DMS79 treated with DMSO at 0.1 percent for 48 hours (cell line): ENCODE data around the gene ELF5.

Experiments used
- DNase-seq: peaks from one replicate; lab custom pipeline; 2025; lab: John Stamatoyannopoulos, UW

ELF5 gene

DNA sequence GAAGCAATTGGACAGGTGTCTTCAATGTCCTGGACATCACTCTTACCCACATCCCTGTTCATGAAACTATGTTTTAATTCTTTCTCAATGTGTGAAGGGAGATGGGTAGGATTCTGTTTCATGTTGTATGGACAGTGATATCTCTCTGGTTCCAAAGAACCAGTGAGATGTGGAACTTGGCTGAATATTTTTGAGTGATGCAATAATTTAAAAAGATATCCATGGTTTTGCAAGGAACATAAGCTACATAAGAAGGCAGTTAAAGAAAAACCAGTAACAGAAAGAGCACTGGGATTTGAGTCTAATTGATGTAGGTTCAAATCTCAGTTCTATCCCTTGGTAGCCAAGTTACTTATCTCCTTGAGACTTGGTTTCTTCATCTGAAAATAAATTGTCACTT, 7.7 kb upstream of the ELF5 start:
- no peak for DNase-seq

DNA sequence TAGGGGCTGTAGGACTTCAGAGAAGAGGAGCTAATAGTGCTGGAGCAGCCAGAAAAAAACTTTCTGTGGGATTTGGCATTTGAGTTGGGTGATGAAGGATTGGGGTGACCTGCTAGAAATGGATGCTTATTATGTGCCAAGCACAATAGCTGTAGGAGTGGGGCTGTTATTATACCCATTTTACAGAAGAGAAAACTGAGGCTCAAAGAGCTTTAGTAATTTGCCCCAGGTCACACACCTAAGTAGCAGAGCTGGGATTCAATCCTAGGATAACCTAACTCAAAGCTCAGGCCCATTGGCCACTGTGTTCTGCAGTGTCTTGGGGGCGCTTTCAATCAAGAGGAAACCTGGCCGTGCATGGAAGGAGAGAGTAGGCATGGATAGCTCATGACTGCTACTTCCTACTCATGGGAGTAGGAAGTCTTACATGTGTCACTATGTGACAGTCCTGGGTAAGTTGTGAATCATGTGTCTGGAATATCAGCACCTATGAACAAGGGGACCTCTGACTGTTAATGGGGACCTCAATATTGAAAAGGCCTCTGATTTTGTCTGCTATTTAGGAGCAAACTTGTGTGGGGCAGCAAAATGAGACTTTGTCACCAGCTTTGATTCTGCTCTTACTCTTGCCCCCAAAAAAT, 6.1 kb upstream of the ELF5 start:
- no peak for DNase-seq

DNA sequence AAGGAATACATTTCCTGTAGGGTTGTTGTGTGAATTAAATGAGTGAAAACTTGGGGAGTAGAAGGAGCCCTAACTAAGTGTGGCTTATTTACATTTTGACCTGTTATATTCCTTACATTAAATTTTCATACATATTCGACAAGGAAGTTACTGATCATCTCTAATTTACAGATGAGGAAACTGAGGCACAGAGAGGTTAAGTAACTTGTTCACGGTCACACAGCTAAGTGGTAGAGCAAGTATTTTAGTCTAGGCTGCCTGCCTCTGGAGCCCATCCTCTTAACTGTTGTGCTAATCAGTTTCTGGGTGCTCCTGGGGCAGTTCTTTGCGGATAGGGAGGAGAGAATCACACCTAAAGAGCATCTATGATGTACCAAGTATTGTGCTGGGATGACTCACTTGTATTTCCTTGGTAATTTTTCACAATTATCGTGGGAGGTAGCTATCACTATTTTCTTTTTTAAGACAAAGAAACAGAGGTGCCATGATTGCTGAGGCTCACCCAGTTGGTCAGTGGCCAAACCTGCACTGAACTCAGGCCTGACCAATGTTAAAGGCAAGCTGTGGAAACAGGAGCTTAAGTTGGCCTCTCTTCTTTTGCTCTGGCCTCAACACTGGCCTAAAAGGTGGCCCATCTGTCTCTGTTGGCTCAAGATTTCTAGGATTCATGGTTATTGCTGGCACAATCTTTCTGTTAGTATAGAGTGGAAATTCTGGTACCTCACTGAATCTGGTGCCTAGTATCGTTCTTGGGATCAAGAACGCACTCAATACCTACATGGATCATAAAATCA, 2.9 kb upstream of the ELF5 start:
- no peak for DNase-seq

GRCh38 chr11:34514597-34514996, 1.0 kb upstream of the ELF5 start:
- no peak for DNase-seq

DNA sequence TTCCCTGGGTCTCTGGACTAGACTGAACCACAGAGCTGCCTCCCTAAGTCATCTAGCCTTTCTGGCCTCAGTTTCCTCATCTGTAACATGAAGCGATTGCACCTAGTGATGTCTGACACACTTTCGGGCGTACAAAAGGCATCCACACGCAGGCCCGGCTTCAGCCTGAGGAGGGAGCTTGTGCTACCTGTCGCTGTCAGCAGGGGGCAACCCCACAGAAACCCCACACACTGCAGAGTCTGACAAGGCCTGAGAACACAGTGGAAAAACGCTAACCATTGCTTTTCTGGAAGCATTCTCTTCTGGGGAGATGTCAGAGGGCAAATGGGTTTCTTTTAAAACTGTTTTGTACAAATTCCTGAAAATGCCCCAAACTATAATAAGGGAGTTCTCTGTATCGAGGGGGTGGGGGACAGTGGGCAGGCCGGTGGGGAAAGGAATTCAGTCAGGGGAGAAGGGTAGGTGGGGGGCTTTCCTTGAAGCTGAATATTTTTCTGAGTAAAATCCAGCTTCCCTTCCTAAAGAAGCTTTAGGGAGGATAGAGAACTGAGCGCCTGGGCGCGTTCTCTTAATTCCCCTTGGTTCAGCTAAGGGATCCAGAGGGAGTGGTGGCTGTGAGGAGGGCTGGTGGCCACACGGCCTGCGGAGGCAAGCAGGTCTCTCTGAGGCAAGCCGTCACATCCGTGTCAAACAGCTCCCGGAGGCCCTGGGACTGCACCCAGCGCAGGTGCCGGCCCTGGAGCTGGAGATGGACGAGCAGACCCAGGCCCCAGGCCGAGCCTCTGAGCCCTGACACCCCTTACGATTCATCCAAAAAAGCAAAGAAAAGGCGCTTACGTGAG, 533 bp downstream of the ELF5 start:
- no peak for DNase-seq

- no peak for DNase-seq
These were observed 2.9 kb downstream of the ELF5 start for GRCh38 chr11:34510673-34511072.

- DNase-seq: no peak
These were observed 3.4 kb downstream of the ELF5 start for GRCh38 chr11:34510218-34510617.

GRCh38 chr11:34509336-34509876, 4.2 kb downstream of the ELF5 start:
- no peak for DNase-seq

DNA sequence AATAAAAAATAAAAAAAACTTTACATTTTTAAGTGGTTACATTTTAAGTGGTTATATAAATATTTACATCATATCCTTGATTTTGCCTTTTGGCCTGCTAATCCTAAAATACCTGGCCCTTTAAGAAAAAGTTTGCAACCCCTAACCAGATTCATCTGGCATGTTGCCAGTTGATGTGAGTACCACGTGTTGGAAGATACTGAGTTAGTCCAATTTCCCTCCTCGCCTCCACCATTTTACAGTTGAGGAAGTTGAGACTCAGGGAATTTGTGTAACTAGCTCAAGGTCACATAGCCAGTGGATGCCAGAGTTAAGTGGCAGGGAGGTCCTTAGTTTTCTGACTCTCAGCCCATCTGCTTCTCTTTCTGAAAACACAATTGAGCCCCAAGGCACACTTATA, 5.1 kb downstream of the ELF5 start:
- no peak for DNase-seq

GRCh38 chr11:34507610-34508009, 6.0 kb downstream of the ELF5 start:
- DNase-seq: no peak

DNA sequence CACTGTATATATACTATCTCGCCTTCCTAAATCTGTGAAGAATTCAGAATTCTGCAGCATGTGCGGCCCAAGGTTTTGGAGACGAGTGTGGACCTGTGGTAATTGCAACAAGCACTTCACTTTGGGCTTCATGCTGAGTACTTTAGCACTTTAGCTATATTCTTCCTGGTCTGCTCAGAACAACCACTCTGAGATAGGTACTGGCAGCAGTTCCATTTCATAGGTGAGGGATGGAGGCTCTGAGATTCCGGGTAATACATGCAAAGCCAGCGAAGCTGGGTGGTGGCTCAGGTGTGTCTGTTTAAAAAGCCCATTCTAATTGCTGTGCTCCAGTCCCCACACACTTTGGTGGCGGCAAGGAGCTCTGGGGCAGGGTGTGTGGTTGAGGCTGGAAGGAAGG, 6.4 kb downstream of the ELF5 start:
- no peak for DNase-seq

DNA sequence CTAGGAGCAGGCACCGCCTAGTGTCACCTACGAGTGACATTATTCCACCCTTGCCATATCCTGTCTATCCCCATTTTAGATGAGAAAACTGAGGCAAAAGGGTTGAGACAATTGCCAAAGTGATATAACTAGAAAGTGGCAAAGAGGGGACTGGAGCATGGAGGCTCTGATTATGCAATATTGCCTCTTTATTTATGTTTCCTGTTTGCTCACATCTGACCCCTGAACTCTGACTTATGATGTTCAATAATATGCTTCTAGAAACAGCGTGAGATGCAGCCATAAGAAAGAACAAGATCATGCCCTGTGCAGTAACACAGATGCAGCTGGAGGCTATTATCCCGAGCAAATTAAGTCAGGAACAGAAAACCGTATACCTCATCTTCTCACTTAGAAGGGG, 7.7 kb downstream of the ELF5 start:
- DNase-seq: no peak

DNA sequence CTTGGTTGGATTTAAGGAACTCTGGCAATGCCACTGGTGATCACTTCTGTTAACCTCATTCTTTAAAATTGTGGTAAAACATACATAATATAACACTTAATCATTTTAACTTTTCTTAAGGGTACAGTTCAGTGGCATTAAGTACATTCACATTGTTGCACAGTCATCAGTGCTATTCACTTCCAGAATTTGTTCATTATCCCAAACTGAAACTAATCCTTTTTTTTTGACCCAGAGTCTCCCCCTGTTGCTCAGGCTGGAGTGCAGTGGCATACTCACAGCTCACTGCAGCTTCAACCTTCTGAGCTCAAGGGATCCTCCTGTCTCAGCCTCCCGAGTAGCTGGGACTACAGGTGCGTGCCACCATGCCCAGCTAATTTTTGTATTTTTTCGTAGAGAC, 10.6 kb downstream of the ELF5 start:
- no peak for DNase-seq

DNA sequence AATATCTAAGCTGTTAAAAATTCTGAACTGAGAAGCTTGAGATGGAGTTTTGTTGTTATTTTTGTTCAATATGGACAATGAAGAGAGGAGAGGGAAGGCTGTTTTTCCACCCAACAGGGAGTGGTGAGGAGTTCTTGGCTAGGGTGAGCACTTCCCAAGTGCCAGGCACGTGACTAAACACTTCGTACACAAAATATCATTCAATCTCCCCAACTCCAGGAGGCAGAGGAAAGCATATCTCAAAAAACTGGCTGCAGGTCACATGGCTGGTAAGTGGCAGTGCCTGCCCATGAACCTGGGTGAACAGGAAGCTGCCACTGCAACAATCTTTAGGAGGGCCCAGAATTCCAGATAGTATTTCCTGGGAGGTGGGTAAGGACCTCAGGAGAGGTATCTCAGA, 11.6 kb downstream of the ELF5 start:
- peak; percentile 73 for DNase-seq

- DNase-seq: peak; percentile 73
These were observed 12.1 kb downstream of the ELF5 start for GRCh38 chr11:34501500-34501899.

GRCh38 chr11:34499719-34500500, 13.7 kb downstream of the ELF5 start:
- DNase-seq: no peak

- DNase-seq: peak; percentile 41
These were observed 17.7 kb downstream of the ELF5 start for GRCh38 chr11:34495724-34496377.

DNA sequence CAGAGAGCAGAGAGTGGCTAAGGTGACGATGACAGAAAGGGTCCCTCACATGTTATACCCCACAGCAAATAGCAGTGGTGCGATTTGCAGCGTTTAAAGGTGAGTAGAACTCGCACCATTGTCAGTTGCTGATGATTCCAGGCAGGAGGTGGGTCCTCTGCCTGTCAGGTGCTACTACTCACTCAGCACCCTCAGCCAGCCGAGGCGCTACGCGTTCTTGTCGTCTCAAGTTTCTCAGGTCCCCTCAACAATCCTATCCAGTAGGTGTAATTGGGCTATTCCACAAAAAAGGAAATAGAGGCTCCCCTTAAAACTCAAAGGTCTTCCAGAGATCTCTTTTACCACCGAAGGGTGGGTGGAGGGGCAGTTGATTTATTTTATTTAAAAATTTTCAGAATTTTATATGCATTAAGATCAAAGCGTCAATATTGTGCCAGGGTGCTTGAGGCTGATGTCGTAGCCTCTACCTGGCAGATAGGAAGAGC, 18.3 kb downstream of the ELF5 start:
- DNase-seq: peak; percentile 77

- DNase-seq: no peak
These were observed 19.5 kb downstream of the ELF5 start for GRCh38 chr11:34493926-34494595.

- DNase-seq: no peak
These were observed 20.1 kb downstream of the ELF5 start for GRCh38 chr11:34493468-34493867.
